Measurements from ENCODE around the gene KRT37. TPM values are rescaled to one million over a fixed set of nuclear protein-coding genes. Genes with fewer than 3 reads are reported as not detected.
"Not testable (repeated sequence)": the region's sequence is repeated elsewhere in the genome, so short reads cannot be mapped to it uniquely, and the experiment has no call there.

The KRT37 gene
- total RNA-seq, 5 donors from 2014 or later (not counting 1 experiment from before 2014, with no cell fraction given) = not detected

DNA sequence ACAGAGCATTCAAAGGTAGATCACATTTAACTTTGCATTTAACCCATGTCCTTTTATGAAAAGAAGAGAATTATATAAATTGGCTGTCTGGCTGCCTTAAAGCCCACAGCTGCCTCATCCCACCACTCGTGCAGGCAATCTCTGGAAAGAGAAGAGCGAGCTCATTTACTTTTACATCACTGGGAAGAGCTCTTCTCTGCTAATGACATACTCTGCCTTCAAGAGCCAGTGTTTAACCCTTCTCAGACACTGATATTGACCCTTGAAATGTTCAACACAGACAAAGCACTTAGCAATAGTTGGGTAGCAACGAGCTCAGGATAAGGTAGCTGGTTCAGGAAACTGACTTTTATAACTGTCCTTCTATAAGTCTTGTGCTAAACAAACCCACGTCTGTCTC lies 9.6 kb upstream of the KRT37 start:
- Histone ChIP-seq H3K27me3 (replicated peaks in 1 of 2; ENCODE audit: control insufficient read depth in 2 of 2, extremely low read depth in 1 of 2, insufficient read depth in 2 of 2, low read length in 1 of 2) (peaks cover 0 to 21% of the 10 kb centered on the region in 2 experiments), H3K27ac (ENCODE audit: low read length) (no peak overlapping the region), H3K9me3 (no peaks in the 10 kb centered on the region), H3K4me1 (ENCODE audit: control insufficient read depth in 1 of 2, extremely low read depth in 1 of 2, insufficient read depth in 2 of 2, low read length in 2 of 2) (no peaks in the 10 kb centered on the region), H3K36me3 (ENCODE audit: control insufficient read depth in 2 of 2, extremely low read depth in 1 of 2, insufficient read depth in 1 of 2, low read length in 1 of 2) (no peaks in the 10 kb centered on the region), H3K4me3 (ENCODE audit: control insufficient read depth in 1 of 2, extremely low read depth in 1 of 2, low read length in 1 of 2) (no peak overlapping the region)
- ChIA-PET CTCF (interaction anchor here in 1 of 2 donors (1.1 kb wide), 1 partner anchor 30 kb away, joined by 3 read pairs; no protein-coding TSS in a partner anchor), POLR2A (interaction anchor here in 1 of 2 donors (0.6 kb wide), 1 partner anchor 807 kb away, joined by 4 read pairs; no protein-coding TSS in a partner anchor)
- H3K27me3 Mint-ChIP-seq = peaks cover 0 to 3% of the 10 kb centered on the region in 2 donors
- H3K27ac Mint-ChIP-seq = no peak overlapping the region
- peaks cover 0 to 7% (median 3%) of the 10 kb centered on the region in 3 donors for H3K4me1 Mint-ChIP-seq
- no peaks in the 10 kb centered on the region for H3K36me3 Mint-ChIP-seq
- no peak for ATAC-seq (replicated peaks in 1 of 4)
- no peak overlapping the region for H3K4me3 Mint-ChIP-seq
- no peak for DNase-seq
- 62% methylated on average over 3 of the region's 4 CpGs for WGBS (ENCODE audit: insufficient coverage)
- H3K9me3 Mint-ChIP-seq = no peaks in the 10 kb centered on the region

DNA sequence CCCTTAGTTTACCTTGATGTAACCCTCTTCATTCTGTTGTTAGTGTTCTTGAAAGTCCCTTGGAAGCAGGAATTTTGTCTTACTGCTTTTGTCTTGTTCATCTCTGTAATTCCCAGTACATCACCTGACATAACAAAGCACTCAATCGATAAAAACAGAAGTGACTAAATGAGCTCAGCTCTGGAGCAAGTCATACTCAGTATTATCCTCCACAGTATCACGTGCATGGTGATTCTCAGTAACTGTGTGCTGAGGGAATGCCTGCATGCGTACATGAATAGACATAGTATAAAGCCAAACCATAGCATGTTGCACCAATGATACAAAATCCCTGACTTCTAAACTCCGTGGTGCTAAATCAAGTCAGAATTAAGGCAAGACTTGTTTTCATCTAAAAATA lies 9.2 kb upstream of the KRT37 start:
- Histone ChIP-seq H3K9me3 (no peaks in the 10 kb centered on the region), H3K27ac (ENCODE audit: low read length) (no peak overlapping the region), H3K4me1 (ENCODE audit: control insufficient read depth in 1 of 2, extremely low read depth in 1 of 2, insufficient read depth in 2 of 2, low read length in 2 of 2) (no peaks in the 10 kb centered on the region), H3K27me3 (replicated peaks in 1 of 2; ENCODE audit: control insufficient read depth in 2 of 2, extremely low read depth in 1 of 2, insufficient read depth in 2 of 2, low read length in 1 of 2) (peaks cover 0 to 17% of the 10 kb centered on the region in 2 experiments), H3K36me3 (ENCODE audit: control insufficient read depth in 2 of 2, extremely low read depth in 1 of 2, insufficient read depth in 1 of 2, low read length in 1 of 2) (no peaks in the 10 kb centered on the region), H3K4me3 (ENCODE audit: control insufficient read depth in 1 of 2, extremely low read depth in 1 of 2, low read length in 1 of 2) (no peak overlapping the region)
- POLR2A ChIA-PET = no interaction called here
- no peaks in the 10 kb centered on the region for H3K9me3 Mint-ChIP-seq
- no peak overlapping the region for H3K27ac Mint-ChIP-seq
- ATAC-seq (replicated peaks in 1 of 4) = no peak
- H3K27me3 Mint-ChIP-seq = peaks cover 0 to 3% of the 10 kb centered on the region in 2 donors
- H3K4me3 Mint-ChIP-seq = no peak overlapping the region
- H3K36me3 Mint-ChIP-seq = no peaks in the 10 kb centered on the region
- WGBS (ENCODE audit: insufficient coverage) = no CpG with 5 or more reads among the region's 4 CpGs
- CTCF ChIA-PET = interaction anchor here in 1 of 2 donors (1.1 kb wide), 1 partner anchor 30 kb away, joined by 3 read pairs; no protein-coding TSS in a partner anchor
- H3K4me1 Mint-ChIP-seq = peaks cover 0 to 7% (median 3%) of the 10 kb centered on the region in 3 donors
- DNase-seq = no peak

DNA sequence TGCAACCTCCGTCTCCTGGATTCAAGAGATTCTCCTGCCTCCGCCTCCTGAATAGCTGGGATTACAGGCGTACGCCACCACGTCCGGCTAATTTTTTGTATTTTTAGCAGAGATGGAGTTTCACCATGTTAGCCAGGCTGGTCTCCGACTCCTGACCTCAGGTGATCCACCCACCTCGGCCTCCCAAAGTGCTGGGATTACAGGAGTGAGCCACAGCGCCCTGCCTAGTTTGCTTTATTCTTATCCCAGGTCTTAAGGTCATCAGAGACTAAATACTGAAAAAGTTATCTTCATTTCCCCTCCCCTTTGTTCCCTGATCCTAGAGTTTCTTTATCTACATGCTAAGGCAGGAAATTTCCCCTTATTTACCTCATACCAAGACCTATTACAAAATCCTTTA lies 6.0 kb upstream of the KRT37 start:
- H3K4me3 ChIP-seq (ENCODE audit: control insufficient read depth in 1 of 2, extremely low read depth in 1 of 2, low read length in 1 of 2); H3K4me1 ChIP-seq (ENCODE audit: control insufficient read depth in 1 of 2, extremely low read depth in 1 of 2, insufficient read depth in 2 of 2, low read length in 2 of 2); H3K36me3 Mint-ChIP-seq; DNase-seq; H3K27me3 Mint-ChIP-seq; ATAC-seq (replicated peaks in 1 of 4); H3K4me1 Mint-ChIP-seq; H3K27me3 ChIP-seq (replicated peaks in 1 of 2; ENCODE audit: control insufficient read depth in 2 of 2, extremely low read depth in 1 of 2, insufficient read depth in 2 of 2, low read length in 1 of 2); H3K9me3 Mint-ChIP-seq; H3K36me3 ChIP-seq (ENCODE audit: control insufficient read depth in 2 of 2, extremely low read depth in 1 of 2, insufficient read depth in 1 of 2, low read length in 1 of 2); H3K27ac ChIP-seq (ENCODE audit: low read length); CTCF ChIA-PET; H3K27ac Mint-ChIP-seq; H3K4me3 Mint-ChIP-seq; H3K9me3 ChIP-seq; POLR2A ChIA-PET: not testable (repeated sequence)
- 86% methylated on average over 4 of the region's 9 CpGs for WGBS (ENCODE audit: insufficient coverage)

DNA sequence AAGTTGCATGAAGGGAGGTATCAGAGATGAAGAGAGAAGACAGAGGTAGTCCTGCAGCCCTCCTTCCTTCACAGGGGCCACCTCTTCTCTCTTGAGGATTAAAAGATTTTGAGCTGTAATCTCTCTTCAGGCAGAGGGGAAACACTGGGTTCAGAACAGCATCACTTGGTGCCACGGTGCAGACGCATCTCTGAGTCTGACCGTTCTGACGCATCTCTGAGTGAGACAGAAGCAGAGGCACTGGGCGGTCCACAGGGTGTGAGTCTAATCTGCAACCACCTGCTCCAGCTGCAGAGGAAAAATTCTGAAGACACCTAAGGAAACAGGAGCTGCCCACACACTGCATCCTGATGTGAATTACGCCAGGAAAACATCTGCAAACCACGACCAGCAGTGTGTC lies 5.3 kb upstream of the KRT37 start:
- no peaks in the 10 kb centered on the region for H3K36me3 Mint-ChIP-seq
- no peak overlapping the region for H3K27ac Mint-ChIP-seq
- peaks cover 0 to 6% of the 10 kb centered on the region in 2 donors for H3K27me3 Mint-ChIP-seq
- Histone ChIP-seq H3K27ac (ENCODE audit: low read length) (no peak overlapping the region), H3K9me3 (no peaks in the 10 kb centered on the region), H3K36me3 (ENCODE audit: control insufficient read depth in 2 of 2, extremely low read depth in 1 of 2, insufficient read depth in 1 of 2, low read length in 1 of 2) (no peaks in the 10 kb centered on the region), H3K27me3 (replicated peaks in 1 of 2; ENCODE audit: control insufficient read depth in 2 of 2, extremely low read depth in 1 of 2, insufficient read depth in 2 of 2, low read length in 1 of 2) (peaks cover 0 to 9% of the 10 kb centered on the region in 2 experiments), H3K4me1 (ENCODE audit: control insufficient read depth in 1 of 2, extremely low read depth in 1 of 2, insufficient read depth in 2 of 2, low read length in 2 of 2) (no peaks in the 10 kb centered on the region), H3K4me3 (ENCODE audit: control insufficient read depth in 1 of 2, extremely low read depth in 1 of 2, low read length in 1 of 2) (no peak overlapping the region)
- H3K9me3 Mint-ChIP-seq = no peaks in the 10 kb centered on the region
- ATAC-seq (replicated peaks in 1 of 4) = no peak
- H3K4me3 Mint-ChIP-seq = no peak overlapping the region
- CTCF ChIA-PET = no interaction called here
- WGBS (ENCODE audit: insufficient coverage) = 85% methylated on average over 5 of the region's 7 CpGs
- POLR2A ChIA-PET = no interaction called here
- no peak for DNase-seq
- peaks cover 0 to 4% (median 3%) of the 10 kb centered on the region in 3 donors for H3K4me1 Mint-ChIP-seq

DNA sequence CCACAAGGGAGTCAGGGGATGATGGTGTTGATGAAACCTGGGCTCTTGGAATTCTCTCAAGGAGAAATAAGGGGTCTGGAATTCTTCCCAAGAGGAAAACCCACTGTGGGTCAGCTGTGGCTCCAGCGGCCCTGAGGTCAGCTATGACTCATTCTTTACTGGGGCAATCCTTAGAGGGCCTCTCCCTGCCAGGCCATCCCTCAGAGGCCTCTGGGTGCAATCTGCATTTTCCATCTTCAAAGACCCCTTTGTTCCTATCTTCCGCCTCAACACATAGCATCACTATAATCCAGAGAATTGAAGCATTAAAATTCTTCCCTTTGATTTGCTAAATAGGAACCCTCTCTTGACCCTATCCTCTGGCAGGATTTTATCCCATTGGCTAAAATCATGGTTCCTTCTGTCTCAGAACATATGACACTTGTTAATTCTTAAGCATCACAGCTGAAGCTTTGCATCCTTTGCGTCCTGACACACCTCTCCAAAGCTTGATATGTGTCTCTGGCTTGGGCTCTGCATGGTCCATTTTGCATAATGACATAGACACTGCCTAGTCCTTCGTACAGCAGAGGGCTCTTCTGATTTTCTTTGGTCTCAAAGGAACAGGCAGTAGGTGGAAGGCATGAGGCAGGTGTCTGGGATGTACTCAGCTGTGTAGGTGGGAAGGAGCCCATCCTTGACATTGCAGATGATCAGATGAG lies 4.4 kb upstream of the KRT37 start:
- Mint-ChIP-seq H3K9me3 (no peaks in the 10 kb centered on the region), H3K4me1 (no peaks in the 10 kb centered on the region), H3K4me3 (no peak overlapping the region), H3K36me3 (no peaks in the 10 kb centered on the region), H3K27ac (no peak overlapping the region), H3K27me3 (peaks cover 0 to 6% of the 10 kb centered on the region in 2 donors)
- Histone ChIP-seq H3K4me3 (ENCODE audit: control insufficient read depth in 1 of 2, extremely low read depth in 1 of 2, low read length in 1 of 2) (no peak overlapping the region), H3K9me3 (no peaks in the 10 kb centered on the region), H3K4me1 (ENCODE audit: control insufficient read depth in 1 of 2, extremely low read depth in 1 of 2, insufficient read depth in 2 of 2, low read length in 2 of 2) (no peaks in the 10 kb centered on the region), H3K36me3 (ENCODE audit: control insufficient read depth in 2 of 2, extremely low read depth in 1 of 2, insufficient read depth in 1 of 2, low read length in 1 of 2) (no peaks in the 10 kb centered on the region), H3K27me3 (replicated peaks in 1 of 2; ENCODE audit: control insufficient read depth in 2 of 2, extremely low read depth in 1 of 2, insufficient read depth in 2 of 2, low read length in 1 of 2) (peaks cover 0 to 14% of the 10 kb centered on the region in 2 experiments), H3K27ac (ENCODE audit: low read length) (no peak overlapping the region)
- DNase-seq (no peak), ATAC-seq (replicated peaks in 1 of 4) (no peak)
- POLR2A ChIA-PET = no interaction called here
- WGBS (ENCODE audit: insufficient coverage) = 56% methylated on average over 3 of the region's 4 CpGs
- CTCF ChIA-PET = no interaction called here

DNA sequence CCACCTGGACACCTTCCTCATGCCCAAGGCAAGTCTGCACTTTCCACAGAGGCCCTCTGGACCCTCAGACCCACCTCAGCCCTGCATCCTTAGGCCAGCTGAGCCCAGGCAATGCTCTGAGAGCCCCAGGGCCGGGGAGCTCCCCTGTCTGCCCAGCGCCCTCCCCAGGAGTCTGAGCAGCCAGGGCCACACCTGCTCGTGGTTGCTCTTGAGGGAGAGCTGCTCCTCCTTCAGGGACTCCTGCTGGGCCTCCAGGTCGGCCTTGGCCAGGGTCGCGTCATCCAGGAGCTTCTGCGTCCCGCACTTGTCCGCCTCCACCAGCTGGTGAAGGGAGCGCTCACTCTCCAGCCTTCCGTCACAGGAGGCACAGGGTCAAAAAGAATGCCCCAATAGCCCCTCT lies 1.8 kb downstream of the KRT37 start:
- H3K27me3 ChIP-seq (replicated peaks in 1 of 2; ENCODE audit: control insufficient read depth in 2 of 2, extremely low read depth in 1 of 2, insufficient read depth in 2 of 2, low read length in 1 of 2); DNase-seq; H3K4me3 ChIP-seq (ENCODE audit: control insufficient read depth in 1 of 2, extremely low read depth in 1 of 2, low read length in 1 of 2); ATAC-seq (replicated peaks in 1 of 4); POLR2A ChIA-PET; H3K36me3 Mint-ChIP-seq; H3K9me3 ChIP-seq; H3K4me3 Mint-ChIP-seq; H3K36me3 ChIP-seq (ENCODE audit: control insufficient read depth in 2 of 2, extremely low read depth in 1 of 2, insufficient read depth in 1 of 2, low read length in 1 of 2); H3K27ac ChIP-seq (ENCODE audit: low read length); H3K4me1 ChIP-seq (ENCODE audit: control insufficient read depth in 1 of 2, extremely low read depth in 1 of 2, insufficient read depth in 2 of 2, low read length in 2 of 2); H3K27me3 Mint-ChIP-seq; CTCF ChIA-PET; H3K9me3 Mint-ChIP-seq; H3K27ac Mint-ChIP-seq: not testable (repeated sequence)
- WGBS (ENCODE audit: insufficient coverage) = 82% methylated on average over 10 of the region's 11 CpGs
- H3K4me1 Mint-ChIP-seq = peaks cover 6 to 20% (median 11%) of the 10 kb centered on the region in 3 donors
